HepG2 (cell line): ENCODE results near the gene VEPH1. TPM values are rescaled to one million over a fixed set of nuclear protein-coding genes. Genes with fewer than 3 reads are reported as not detected.

ENCODE experiments used
- ATAC-seq: fragments of 200-7000 bp; cut with Tn5 transposase; 3 replicates; pipeline ENCODE4 v1.9.1; 2020; ENCODE audit warnings: mild to moderate bottlenecking, moderate library complexity
- BruUV-seq: library from RNA; stranded (reverse); fragments of 400-500 nt; replicated peaks from 2 replicates; lab custom pipeline; 2021; lab: Mats Ljungman, UMichigan
- CTCF ChIA-PET: fragments of 300-600 bp; formaldehyde crosslinking; extraction: SDS; loops from one replicate; lab custom pipeline; 2021; ENCODE audit warnings: low total read pairs, inconsistent platforms, low intra/inter-chr PET ratio; lab: Yijun Ruan, JAX
- POLR2A ChIA-PET: fragments of 350-600 bp; sonication (Branson Sonifier 250); formaldehyde crosslinking; loops from one replicate; lab custom pipeline; 2020; ENCODE audit warnings: antibody characterized with exemption, inconsistent platforms; lab: Yijun Ruan, JAX
- DNase-seq: peaks from one replicate; pipeline ENCODE4 v3.0.0-alpha.2; 2015; ENCODE audit warnings: low spot score
- FAIRE-seq: peaks from 3 replicates; lab custom pipeline; 2011; peaks lifted over from hg19 to GRCh38; lab: Jason Lieb, UNC
- H2AFZ ChIP-seq: one replicate; pipeline ENCODE4 v1.6.1; 2011; ENCODE audit warnings: low read length, inconsistent platforms
- H3K27ac ChIP-seq: fragments of 300-600 bp; 3 replicates; pipeline ENCODE4 v1.8.0; 2011; ENCODE audit warnings: mixed run types, mild to moderate bottlenecking, mixed read lengths, low read length, inconsistent platforms; ENCODE audit not compliant: insufficient read depth; ENCODE audit errors: extremely low read length
- H3K27me3 ChIP-seq, 2 experiments: fragments of 200-600 bp in 1 of 2; 2 replicates in 1 of 2; 3 replicates in 1 of 2; pipeline versions ENCODE4 v1.6.0 to v1.8.0; 2011; ENCODE audit warnings: low read length in 2 of 2, mild to moderate bottlenecking in 2 of 2, moderate library complexity in 2 of 2, inconsistent platforms in 1 of 2; ENCODE audit not compliant: insufficient read depth in 2 of 2, control insufficient read depth in 1 of 2
- H3K36me3 ChIP-seq, 2 experiments: fragments of 200-600 bp in 1 of 2; replicated peaks in 1 of 2; 2 replicates in 1 of 2; 3 replicates in 1 of 2; pipeline versions ENCODE4 v1.5.1 to v1.8.0; 2011; ENCODE audit warnings: low read length in 2 of 2, inconsistent platforms in 1 of 2; ENCODE audit not compliant: insufficient read depth in 2 of 2, control insufficient read depth in 1 of 2
- H3K4me1 ChIP-seq: 2 replicates; pipeline ENCODE4 v1.5.1; 2012; ENCODE audit warnings: low read length, inconsistent platforms; ENCODE audit not compliant: insufficient read depth
- H3K4me2 ChIP-seq: 2 replicates; pipeline ENCODE4 v1.6.0; 2011; ENCODE audit warnings: low read depth, low read length, inconsistent platforms
- H3K4me3 ChIP-seq, 3 experiments: fragments of 200-600 bp in 1 of 3; sonication (generic), shearing (Covaris generic) in 1 of 3; replicated peaks in 1 of 3; 2 replicates each; pipeline ENCODE4 v1.5.1; 2011 to 2016; ENCODE audit warnings: low read length in 3 of 3, inconsistent platforms in 2 of 3, low read depth in 2 of 3, mild to moderate bottlenecking in 2 of 3, control low read depth in 1 of 3, mixed read lengths in 1 of 3; ENCODE audit not compliant: insufficient read depth in 1 of 3
- H3K79me2 ChIP-seq: one replicate; pipeline ENCODE4 v1.6.1; 2011; ENCODE audit warnings: low read length, inconsistent platforms; ENCODE audit not compliant: insufficient read depth
- H3K9ac ChIP-seq: 2 replicates; pipeline ENCODE4 v1.6.0; 2011; ENCODE audit warnings: mild to moderate bottlenecking, low read depth, low read length, inconsistent platforms; ENCODE audit not compliant: insufficient read depth
- H3K9me3 ChIP-seq: 2 replicates; pipeline ENCODE4 v1.5.1; 2012; ENCODE audit warnings: mild to moderate bottlenecking, low read length
- H4K20me1 ChIP-seq: 2 replicates; pipeline ENCODE4 v1.6.0; 2011; ENCODE audit warnings: inconsistent platforms, mild to moderate bottlenecking, low read length, moderate library complexity; ENCODE audit not compliant: insufficient read depth
- HNRNPUL1 ChIP-seq: fragments of 200-400 bp; formaldehyde crosslinking; IDR thresholded peaks from 2 replicates; pipeline ENCODE4 v1.6.1; 2017; ENCODE audit warnings: low read depth, mild to moderate bottlenecking, low read length, moderate library complexity
- IKZF1 ChIP-seq: fragments of 450-650 bp; IDR thresholded peaks from 2 replicates; pipeline ENCODE4 v1.7.1; 2016
- MYC ChIP-seq: sonication (generic); formaldehyde crosslinking; IDR thresholded peaks from 2 replicates; pipeline ENCODE4 v1.9.0; 2021; ENCODE audit warnings: missing genetic modification reagents, borderline replicate concordance
- MZF1 ChIP-seq: sonication (generic); formaldehyde crosslinking; IDR thresholded peaks from 2 replicates; pipeline ENCODE4 v1.8.1; 2023; ENCODE audit warnings: mild to moderate bottlenecking, missing genetic modification reagents, borderline replicate concordance
- SRSF9 ChIP-seq: fragments of 200-400 bp; formaldehyde crosslinking; IDR thresholded peaks from 2 replicates; pipeline ENCODE4 v1.6.1; 2018; ENCODE audit warnings: borderline replicate concordance, mild to moderate bottlenecking, low read depth, low read length; ENCODE audit not compliant: insufficient read depth, poor library complexity, severe bottlenecking
- ZNF180 ChIP-seq: sonication (generic); formaldehyde crosslinking; IDR thresholded peaks from 2 replicates; pipeline ENCODE4 v1.4.0; 2020; ENCODE audit warnings: low read depth, missing genetic modification reagents, borderline replicate concordance
- ZNF431 ChIP-seq: sonication (generic); formaldehyde crosslinking; IDR thresholded peaks from 2 replicates; pipeline ENCODE4 v1.9.0; 2022; ENCODE audit warnings: missing genetic modification reagents, low read depth, mild to moderate bottlenecking, borderline replicate concordance
- WGBS: methylation state at CpG from one replicate; pipeline ENCODE4 v1.1.6; 2017; ENCODE audit warnings: low lambda C conversion rate; 5-methylcytosine and 5-hydroxymethylcytosine counted together
- in situ Hi-C: cut with HindIII; loops from 2 replicates; pipeline ENCODE4 v1.10.0; 2017; ENCODE audit warnings: low pct_unique_long_range_greater_than_20kb; ENCODE audit not compliant: extremely low pct_ligation_motif_present
- intact Hi-C: fragments of 100-400 bp; cut with micrococcal nuclease; formaldehyde crosslinking; loops from one replicate; pipeline ENCODE4 v1.10.0; 2022; ENCODE audit not compliant: unreplicated experiment
- polyA plus RNA-seq, 8 experiments: library from polyadenylated mRNA; depleted of rRNA in 3 of 8; stranded (reverse) in 7 of 8; unstranded in 1 of 8; fragments of >200 nt; fragmentation: Illumina TruSeq in 4 of 8; extraction: Trizol in 4 of 8; gene quantifications; 2 replicates each; pipeline versions ENCODE4 v1.2.1 to v1.2.3, GENCODE V29; 2011 to 2016; ENCODE audit warnings: low read depth in 4 of 8, missing spikeins in 1 of 8, mixed read lengths in 1 of 8; ENCODE audit not compliant: insufficient read depth in 1 of 8
- total RNA-seq, 5 experiments: library from RNA; depleted of rRNA; stranded (reverse); fragments of >200 nt; fragmentation: Illumina TruSeq; extraction: Trizol; gene quantifications; 2 replicates each; pipeline ENCODE4 v1.2.3, GENCODE V29; 2016; ENCODE audit warnings: low read depth in 1 of 5
- TF ChIP-seq, protein P1 (sequence below): sonication (generic); formaldehyde crosslinking; IDR thresholded peaks from 2 replicates; pipeline ENCODE4 v1.4.0; 2020; ENCODE audit warnings: missing genetic modification reagents; ENCODE audit errors: not compliant biosample characterization
- TF ChIP-seq, protein P2 (sequence below): sonication (generic); formaldehyde crosslinking; IDR thresholded peaks from 2 replicates; pipeline ENCODE4 v1.4.0; 2020; ENCODE audit warnings: missing genetic modification reagents
- TF ChIP-seq, protein P3 (sequence below): sonication (generic); formaldehyde crosslinking; IDR thresholded peaks from 2 replicates; pipeline ENCODE4 v1.9.0; 2022; ENCODE audit warnings: low read depth, missing genetic modification reagents
- TF ChIP-seq, protein P4 (sequence below), 2 experiments: sonication (generic) in 1 of 2; formaldehyde crosslinking in 1 of 2; IDR thresholded peaks; 2 replicates each; pipeline versions ENCODE4 v1.4.0 to v1.6.1; 2018 to 2020; ENCODE audit warnings: missing genetic modification reagents in 2 of 2, borderline replicate concordance in 1 of 2, low read depth in 1 of 2, mild to moderate bottlenecking in 1 of 2, missing biosample characterization in 1 of 2

VEPH1 gene
- total and polyA plus RNA-seq, 2 of the 13 experiments (the other 11 are each of a cell fraction or from before 2014, with no cell fraction given): not detected

DNA sequence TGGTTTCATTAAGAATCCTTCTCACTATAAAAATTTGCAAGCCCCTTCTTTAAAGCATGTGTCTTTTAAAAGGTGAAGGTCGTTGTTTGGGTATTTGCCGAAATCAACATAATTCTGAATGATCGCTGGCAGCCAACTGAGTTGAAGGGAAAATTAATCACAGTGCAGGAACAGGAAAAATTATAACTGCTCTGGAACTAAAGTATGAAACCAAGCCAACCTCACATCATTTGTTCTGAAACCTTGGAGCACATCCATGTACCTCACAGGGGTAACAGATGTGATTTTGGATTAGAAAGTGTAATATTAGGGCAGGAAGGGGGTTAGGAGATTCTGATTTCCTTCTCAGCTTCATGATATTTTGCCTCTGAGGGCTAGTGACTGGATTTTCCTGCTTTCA, 118.7 kb downstream of the VEPH1 start:
- Histone ChIP-seq H3K4me3 (no peak overlapping the region), H3K4me1 (no peaks in the 10 kb centered on the region), H3K9me3 (no peaks in the 10 kb centered on the region), H3K79me2 (no peaks in the 10 kb centered on the region), H4K20me1 (no peaks in the 10 kb centered on the region), H3K9ac (no peak overlapping the region), H3K27ac (no peak overlapping the region), H3K27me3 (no peaks in the 10 kb centered on the region), H3K36me3 (no peaks in the 10 kb centered on the region), H3K4me2 (no peak overlapping the region), H2AFZ (no peak overlapping the region)
- in situ Hi-C loops (no loop called here), intact Hi-C loops (no loop called here)
- DNase-seq: no peak
- ATAC-seq: no peak
- WGBS: 0% methylated on average over 3 of the region's 3 CpGs
- no peak for TF ChIP-seq SRSF9
- TF ChIP-seq, protein P1, sequence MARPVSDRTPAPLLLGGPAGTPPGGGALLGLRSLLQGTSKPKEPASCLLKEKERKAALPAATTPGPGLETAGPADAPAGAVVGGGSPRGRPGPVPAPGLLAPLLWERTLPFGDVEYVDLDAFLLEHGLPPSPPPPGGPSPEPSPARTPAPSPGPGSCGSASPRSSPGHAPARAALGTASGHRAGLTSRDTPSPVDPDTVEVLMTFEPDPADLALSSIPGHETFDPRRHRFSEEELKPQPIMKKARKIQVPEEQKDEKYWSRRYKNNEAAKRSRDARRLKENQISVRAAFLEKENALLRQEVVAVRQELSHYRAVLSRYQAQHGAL: no peak
- no peak for TF ChIP-seq MZF1 (CRISPR knock-in tag)
- no peak for TF ChIP-seq ZNF180 (CRISPR knock-in tag)
- TF ChIP-seq, protein P2, sequence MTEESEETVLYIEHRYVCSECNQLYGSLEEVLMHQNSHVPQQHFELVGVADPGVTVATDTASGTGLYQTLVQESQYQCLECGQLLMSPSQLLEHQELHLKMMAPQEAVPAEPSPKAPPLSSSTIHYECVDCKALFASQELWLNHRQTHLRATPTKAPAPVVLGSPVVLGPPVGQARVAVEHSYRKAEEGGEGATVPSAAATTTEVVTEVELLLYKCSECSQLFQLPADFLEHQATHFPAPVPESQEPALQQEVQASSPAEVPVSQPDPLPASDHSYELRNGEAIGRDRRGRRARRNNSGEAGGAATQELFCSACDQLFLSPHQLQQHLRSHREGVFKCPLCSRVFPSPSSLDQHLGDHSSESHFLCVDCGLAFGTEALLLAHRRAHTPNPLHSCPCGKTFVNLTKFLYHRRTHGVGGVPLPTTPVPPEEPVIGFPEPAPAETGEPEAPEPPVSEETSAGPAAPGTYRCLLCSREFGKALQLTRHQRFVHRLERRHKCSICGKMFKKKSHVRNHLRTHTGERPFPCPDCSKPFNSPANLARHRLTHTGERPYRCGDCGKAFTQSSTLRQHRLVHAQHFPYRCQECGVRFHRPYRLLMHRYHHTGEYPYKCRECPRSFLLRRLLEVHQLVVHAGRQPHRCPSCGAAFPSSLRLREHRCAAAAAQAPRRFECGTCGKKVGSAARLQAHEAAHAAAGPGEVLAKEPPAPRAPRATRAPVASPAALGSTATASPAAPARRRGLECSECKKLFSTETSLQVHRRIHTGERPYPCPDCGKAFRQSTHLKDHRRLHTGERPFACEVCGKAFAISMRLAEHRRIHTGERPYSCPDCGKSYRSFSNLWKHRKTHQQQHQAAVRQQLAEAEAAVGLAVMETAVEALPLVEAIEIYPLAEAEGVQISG (CRISPR knock-in tag): no peak
- TF ChIP-seq, protein P3, sequence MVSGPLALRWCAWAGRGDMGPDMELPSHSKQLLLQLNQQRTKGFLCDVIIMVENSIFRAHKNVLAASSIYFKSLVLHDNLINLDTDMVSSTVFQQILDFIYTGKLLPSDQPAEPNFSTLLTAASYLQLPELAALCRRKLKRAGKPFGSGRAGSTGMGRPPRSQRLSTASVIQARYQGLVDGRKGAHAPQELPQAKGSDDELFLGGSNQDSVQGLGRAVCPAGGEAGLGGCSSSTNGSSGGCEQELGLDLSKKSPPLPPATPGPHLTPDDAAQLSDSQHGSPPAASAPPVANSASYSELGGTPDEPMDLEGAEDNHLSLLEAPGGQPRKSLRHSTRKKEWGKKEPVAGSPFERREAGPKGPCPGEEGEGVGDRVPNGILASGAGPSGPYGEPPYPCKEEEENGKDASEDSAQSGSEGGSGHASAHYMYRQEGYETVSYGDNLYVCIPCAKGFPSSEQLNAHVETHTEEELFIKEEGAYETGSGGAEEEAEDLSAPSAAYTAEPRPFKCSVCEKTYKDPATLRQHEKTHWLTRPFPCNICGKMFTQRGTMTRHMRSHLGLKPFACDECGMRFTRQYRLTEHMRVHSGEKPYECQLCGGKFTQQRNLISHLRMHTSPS (CRISPR knock-in tag): no peak
- no peak for TF ChIP-seq ZNF431 (CRISPR knock-in tag)
- TF ChIP-seq MYC (CRISPR knock-in tag): no peak
- TF ChIP-seq, protein P4, sequence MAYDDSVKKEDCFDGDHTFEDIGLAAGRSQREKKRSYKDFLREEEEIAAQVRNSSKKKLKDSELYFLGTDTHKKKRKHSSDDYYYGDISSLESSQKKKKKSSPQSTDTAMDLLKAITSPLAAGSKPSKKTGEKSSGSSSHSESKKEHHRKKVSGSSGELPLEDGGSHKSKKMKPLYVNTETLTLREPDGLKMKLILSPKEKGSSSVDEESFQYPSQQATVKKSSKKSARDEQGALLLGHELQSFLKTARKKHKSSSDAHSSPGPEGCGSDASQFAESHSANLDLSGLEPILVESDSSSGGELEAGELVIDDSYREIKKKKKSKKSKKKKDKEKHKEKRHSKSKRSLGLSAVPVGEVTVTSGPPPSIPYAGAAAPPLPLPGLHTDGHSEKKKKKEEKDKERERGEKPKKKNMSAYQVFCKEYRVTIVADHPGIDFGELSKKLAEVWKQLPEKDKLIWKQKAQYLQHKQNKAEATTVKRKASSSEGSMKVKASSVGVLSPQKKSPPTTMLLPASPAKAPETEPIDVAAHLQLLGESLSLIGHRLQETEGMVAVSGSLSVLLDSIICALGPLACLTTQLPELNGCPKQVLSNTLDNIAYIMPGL (CRISPR knock-in tag; IDR thresholded peaks at IDR 0.05; ENCODE audit: borderline replicate concordance in 1 of 2, low read depth in 1 of 2): no peak
- TF ChIP-seq HNRNPUL1: no peak
- TF ChIP-seq IKZF1: no peak
- CTCF ChIA-PET: no interaction called here
- FAIRE-seq: no peak
- no TSS peak for BruUV-seq
- POLR2A ChIA-PET: no interaction called here
